KMS-11 (cell line): ENCODE measurements around the gene GNGT1.

Experiments
- H2AFZ ChIP-seq: fragments of 200-600 bp; sonication (generic); 2 replicates; pipeline ENCODE4 v1.6.1; 2016; ENCODE audit warnings: antibody characterized with exemption, mixed run types, low read depth
- H3K27ac ChIP-seq: fragments of 200-600 bp; sonication (generic); 2 replicates; pipeline ENCODE4 v1.6.1; 2016; ENCODE audit warnings: mild to moderate bottlenecking, mixed run types
- H3K27me3 ChIP-seq: fragments of 200-600 bp; sonication (generic); 2 replicates; pipeline ENCODE4 v1.6.1; 2017; ENCODE audit warnings: mild to moderate bottlenecking, low read depth, mixed run types, moderate library complexity; ENCODE audit not compliant: insufficient read depth
- H3K36me3 ChIP-seq: fragments of 200-600 bp; sonication (generic); 2 replicates; pipeline ENCODE4 v1.6.1; 2017; ENCODE audit warnings: mild to moderate bottlenecking, mixed run types; ENCODE audit not compliant: insufficient read depth
- H3K4me1 ChIP-seq: fragments of 200-600 bp; sonication (generic); 2 replicates; pipeline ENCODE4 v1.6.1; 2016; ENCODE audit warnings: mild to moderate bottlenecking, low read depth, mixed run types; ENCODE audit not compliant: poor library complexity, severe bottlenecking
- H3K4me2 ChIP-seq: fragments of 200-600 bp; sonication (generic); 2 replicates; pipeline ENCODE4 v1.7.0; 2016; ENCODE audit warnings: mild to moderate bottlenecking, mixed run types
- H3K4me3 ChIP-seq: fragments of 200-600 bp; sonication (generic); IDR thresholded peaks from 2 replicates; pipeline ENCODE4 v1.6.1; 2017; ENCODE audit warnings: low read depth, low read length, mixed read lengths; ENCODE audit not compliant: insufficient read depth
- H3K79me2 ChIP-seq: fragments of 200-600 bp; sonication (generic); 2 replicates; pipeline ENCODE4 v1.6.1; 2016; ENCODE audit warnings: low read depth, mixed run types; ENCODE audit not compliant: insufficient read depth
- H3K9ac ChIP-seq: fragments of 200-600 bp; sonication (generic); 2 replicates; pipeline ENCODE4 v1.6.1; 2016; ENCODE audit warnings: mild to moderate bottlenecking, mixed run types
- H4K20me1 ChIP-seq: fragments of 200-600 bp; sonication (generic); 2 replicates; pipeline ENCODE4 v1.6.1; 2016; ENCODE audit warnings: mild to moderate bottlenecking, mixed run types; ENCODE audit not compliant: insufficient read depth
- TF ChIP-seq, protein P1 (sequence below): fragments of 200-600 bp; sonication (generic); conservative IDR thresholded peaks from 2 replicates; pipeline ENCODE4 v1.6.1; 2017; ENCODE audit warnings: low read depth, mild to moderate bottlenecking, antibody characterized with exemption, low read length, moderate library complexity, mixed read lengths

Gene GNGT1

DNA sequence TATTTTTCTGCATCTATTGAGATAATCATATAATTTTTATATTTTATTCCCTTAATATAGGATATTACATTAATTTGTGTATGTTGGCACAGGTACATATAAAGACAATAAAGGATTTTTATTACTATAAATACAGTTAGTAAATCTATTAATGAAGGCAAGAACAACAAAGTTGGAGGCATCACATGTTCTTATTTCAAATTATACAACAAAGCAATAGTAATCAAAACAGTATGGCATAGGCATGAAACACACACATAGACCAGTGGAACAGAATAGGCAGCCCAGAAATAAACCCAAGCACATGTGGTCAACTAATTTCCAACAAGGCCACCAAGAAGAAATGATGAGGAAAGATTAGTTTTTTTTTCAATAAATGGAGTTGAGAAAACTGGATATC is 27.0 kb upstream of the GNGT1 start:
- TF ChIP-seq, protein P1, sequence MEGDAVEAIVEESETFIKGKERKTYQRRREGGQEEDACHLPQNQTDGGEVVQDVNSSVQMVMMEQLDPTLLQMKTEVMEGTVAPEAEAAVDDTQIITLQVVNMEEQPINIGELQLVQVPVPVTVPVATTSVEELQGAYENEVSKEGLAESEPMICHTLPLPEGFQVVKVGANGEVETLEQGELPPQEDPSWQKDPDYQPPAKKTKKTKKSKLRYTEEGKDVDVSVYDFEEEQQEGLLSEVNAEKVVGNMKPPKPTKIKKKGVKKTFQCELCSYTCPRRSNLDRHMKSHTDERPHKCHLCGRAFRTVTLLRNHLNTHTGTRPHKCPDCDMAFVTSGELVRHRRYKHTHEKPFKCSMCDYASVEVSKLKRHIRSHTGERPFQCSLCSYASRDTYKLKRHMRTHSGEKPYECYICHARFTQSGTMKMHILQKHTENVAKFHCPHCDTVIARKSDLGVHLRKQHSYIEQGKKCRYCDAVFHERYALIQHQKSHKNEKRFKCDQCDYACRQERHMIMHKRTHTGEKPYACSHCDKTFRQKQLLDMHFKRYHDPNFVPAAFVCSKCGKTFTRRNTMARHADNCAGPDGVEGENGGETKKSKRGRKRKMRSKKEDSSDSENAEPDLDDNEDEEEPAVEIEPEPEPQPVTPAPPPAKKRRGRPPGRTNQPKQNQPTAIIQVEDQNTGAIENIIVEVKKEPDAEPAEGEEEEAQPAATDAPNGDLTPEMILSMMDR: no peak
- Histone ChIP-seq H3K79me2 (no peaks in the 10 kb centered on the region), H4K20me1 (no peaks in the 10 kb centered on the region), H2AFZ (no peak overlapping the region), H3K36me3 (no peaks in the 10 kb centered on the region), H3K27me3 (no peaks in the 10 kb centered on the region), H3K4me3 (no peak overlapping the region), H3K4me2 (no peak overlapping the region), H3K27ac (no peak overlapping the region), H3K4me1 (no peaks in the 10 kb centered on the region), H3K9ac (no peak overlapping the region)

DNA sequence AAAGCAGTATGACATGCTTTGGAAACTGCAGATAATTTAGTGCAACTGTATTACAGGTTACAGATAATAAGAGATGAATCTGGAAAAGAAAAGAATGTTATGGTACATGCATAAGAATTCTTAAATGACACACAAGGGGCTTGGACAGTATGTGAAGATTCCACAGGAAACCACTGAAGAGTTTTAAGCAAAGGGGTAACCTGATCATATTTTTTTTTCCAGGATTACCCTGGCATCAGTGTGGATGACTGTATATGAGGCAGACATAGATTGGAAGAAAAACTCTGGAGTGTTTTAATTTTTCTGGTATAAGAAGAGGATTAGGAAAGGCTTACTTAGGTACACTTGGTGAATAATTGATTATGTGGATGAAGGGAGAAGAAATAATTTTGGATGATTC is 23.9 kb upstream of the GNGT1 start:
- no peaks in the 10 kb centered on the region for H3K27me3 ChIP-seq
- TF ChIP-seq, protein P1: no peak

DNA sequence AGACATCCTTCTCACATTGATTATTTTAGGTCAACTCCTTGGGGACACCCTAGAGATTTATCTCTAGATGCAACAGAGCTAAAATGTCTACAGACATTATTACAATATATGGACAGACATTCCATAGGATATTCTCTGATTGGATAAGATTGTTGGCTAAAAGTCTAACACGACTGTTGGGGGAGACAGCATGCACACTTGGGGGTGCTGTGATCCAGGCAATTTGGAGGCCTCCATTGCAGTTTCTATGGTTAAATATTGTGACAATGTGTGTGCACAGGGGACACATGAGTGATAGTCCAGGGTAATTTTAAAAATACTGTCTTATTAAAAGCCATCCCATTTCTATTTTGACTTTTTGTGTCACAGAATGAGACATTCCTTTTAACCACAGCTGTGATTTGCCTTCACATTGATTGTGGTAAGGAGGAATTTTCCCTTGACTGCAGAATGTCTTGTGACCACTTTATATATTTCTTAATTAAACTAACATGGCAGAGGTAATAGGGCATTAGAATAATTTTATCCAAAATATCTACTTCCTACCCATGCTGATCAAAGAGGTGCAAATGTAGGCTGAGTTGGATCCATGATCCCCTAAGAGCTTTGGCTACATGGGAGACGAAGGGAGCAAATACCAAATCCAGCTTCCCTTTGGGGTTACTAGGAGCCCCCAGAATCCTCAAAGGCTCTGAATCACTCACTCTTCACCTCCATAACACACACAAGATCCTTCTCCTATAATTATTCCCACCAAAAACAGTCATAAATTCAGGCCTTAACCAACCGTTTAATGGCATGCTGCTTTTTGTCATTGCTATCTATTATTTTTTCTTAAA is 23.1 kb upstream of the GNGT1 start:
- no peaks in the 10 kb centered on the region for H3K27me3 ChIP-seq
- no peaks in the 10 kb centered on the region for H4K20me1 ChIP-seq
- no peak overlapping the region for H3K4me2 ChIP-seq
- TF ChIP-seq, protein P1: no peak
- no peak overlapping the region for H2AFZ ChIP-seq
- no peaks in the 10 kb centered on the region for H3K79me2 ChIP-seq
- no peaks in the 10 kb centered on the region for H3K4me1 ChIP-seq
- no peak overlapping the region for H3K27ac ChIP-seq
- no peaks in the 10 kb centered on the region for H3K36me3 ChIP-seq
- H3K9ac ChIP-seq: no peak overlapping the region
- H3K4me3 ChIP-seq: no peak overlapping the region

More for the DNA sequence above, 23.9 kb upstream of the GNGT1 start:
- H3K4me3 ChIP-seq: no peak overlapping the region
- no peak overlapping the region for H3K27ac ChIP-seq
- H2AFZ ChIP-seq: no peak overlapping the region
- no peaks in the 10 kb centered on the region for H4K20me1 ChIP-seq
- H3K4me2 ChIP-seq: no peak overlapping the region
- no peaks in the 10 kb centered on the region for H3K79me2 ChIP-seq
- no peaks in the 10 kb centered on the region for H3K36me3 ChIP-seq
- H3K4me1 ChIP-seq: no peaks in the 10 kb centered on the region
- no peak overlapping the region for H3K9ac ChIP-seq

DNA sequence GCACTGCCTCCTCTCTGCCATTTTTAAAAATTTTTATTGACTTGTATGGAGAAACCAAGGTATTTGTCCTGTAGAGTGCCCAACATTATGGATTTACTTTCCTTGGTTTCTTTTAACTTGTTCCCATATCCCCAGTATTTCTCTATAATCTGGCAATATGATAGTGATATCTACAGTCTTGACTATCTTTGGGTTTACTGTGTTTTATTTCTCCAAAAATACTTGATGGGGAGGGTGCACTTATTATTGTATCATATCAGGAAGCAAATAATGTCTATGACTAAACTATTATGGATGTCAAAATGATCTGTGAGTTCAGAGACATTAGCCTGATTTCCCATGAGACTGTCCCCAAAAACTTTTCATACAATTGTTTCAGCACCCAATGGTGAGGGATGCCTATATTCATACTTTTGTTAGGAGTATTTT is 22.4 kb upstream of the GNGT1 start:
- no peak overlapping the region for H3K4me2 ChIP-seq
- H3K9ac ChIP-seq: no peak overlapping the region
- H3K4me3 ChIP-seq: no peak overlapping the region
- TF ChIP-seq, protein P1: no peak
- H3K36me3 ChIP-seq: no peaks in the 10 kb centered on the region
- H4K20me1 ChIP-seq: no peaks in the 10 kb centered on the region
- no peaks in the 10 kb centered on the region for H3K79me2 ChIP-seq
- H3K27me3 ChIP-seq: no peaks in the 10 kb centered on the region
- H2AFZ ChIP-seq: no peak overlapping the region
- no peak overlapping the region for H3K27ac ChIP-seq
- no peaks in the 10 kb centered on the region for H3K4me1 ChIP-seq
